Loucy (cell line): ENCODE measurements around the gene FKBP5.

ENCODE experiments used
- H2AFZ ChIP-seq: fragments of 200-600 bp; sonication (generic); 2 replicates; pipeline ENCODE4 v1.6.0; 2016; ENCODE audit warnings: antibody characterized with exemption, mild to moderate bottlenecking, low read length, moderate library complexity
- H3F3A ChIP-seq: fragments of 200-600 bp; 2 replicates; pipeline ENCODE4 v1.6.0; 2016; ENCODE audit warnings: antibody characterized with exemption, low read depth, mild to moderate bottlenecking
- H3K27me3 ChIP-seq: fragments of 200-600 bp; sonication (generic); 2 replicates; pipeline ENCODE4 v1.6.1; 2014; ENCODE audit warnings: low read length, mild to moderate bottlenecking; ENCODE audit not compliant: insufficient read depth, poor library complexity, severe bottlenecking
- H3K36me3 ChIP-seq: fragments of 200-600 bp; sonication (generic); 2 replicates; pipeline ENCODE4 v1.6.1; 2016; ENCODE audit warnings: low read length; ENCODE audit not compliant: insufficient read depth
- H3K4me1 ChIP-seq: fragments of 200-600 bp; sonication (generic); 2 replicates; pipeline ENCODE4 v1.5.1; 2014; ENCODE audit warnings: low read length, mild to moderate bottlenecking; ENCODE audit not compliant: insufficient read depth, poor library complexity, severe bottlenecking
- H3K4me2 ChIP-seq: fragments of 200-600 bp; sonication (generic); 2 replicates; pipeline ENCODE4 v1.6.0; 2014; ENCODE audit warnings: antibody characterized with exemption, low read length, low read depth, mild to moderate bottlenecking; ENCODE audit not compliant: poor library complexity, severe bottlenecking
- H3K4me3 ChIP-seq: fragments of 200-600 bp; sonication (generic); 2 replicates; pipeline ENCODE4 v1.5.1; 2014; ENCODE audit warnings: low read length, mild to moderate bottlenecking, mixed read lengths; ENCODE audit not compliant: poor library complexity, severe bottlenecking
- H3K79me2 ChIP-seq: fragments of 200-600 bp; sonication (generic); 2 replicates; pipeline ENCODE4 v1.6.1; 2014; ENCODE audit warnings: low read length; ENCODE audit not compliant: insufficient read depth
- H3K9ac ChIP-seq: fragments of 200-600 bp; sonication (generic); 2 replicates; pipeline ENCODE4 v1.6.0; 2014; ENCODE audit warnings: mild to moderate bottlenecking, low read depth, low read length, moderate library complexity; ENCODE audit not compliant: poor library complexity, severe bottlenecking
- H3K9me2 ChIP-seq: fragments of 200-600 bp; sonication (generic); replicated peaks from 2 replicates; pipeline ENCODE4 v1.6.1; 2016; ENCODE audit warnings: low read depth, low read length, mixed read lengths
- H3K9me3 ChIP-seq: fragments of 200-600 bp; sonication (generic); 2 replicates; pipeline ENCODE4 v1.6.1; 2014; ENCODE audit warnings: mild to moderate bottlenecking, antibody characterized with exemption, low read length, low read depth; ENCODE audit not compliant: insufficient read depth
- H4K20me1 ChIP-seq: fragments of 200-600 bp; sonication (generic); 2 replicates; pipeline ENCODE4 v1.6.0; 2014; ENCODE audit warnings: antibody characterized with exemption, low read length, mild to moderate bottlenecking; ENCODE audit not compliant: insufficient read depth, poor library complexity, severe bottlenecking
- EZH2phosphoT487 ChIP-seq: fragments of 200-600 bp; IDR thresholded peaks from 2 replicates; pipeline ENCODE4 v1.6.1; 2018; ENCODE audit warnings: antibody characterized with exemption, mild to moderate bottlenecking, moderate library complexity, borderline replicate concordance
- TF ChIP-seq, protein P1 (sequence below): fragments of 200-600 bp; sonication (generic); conservative IDR thresholded peaks from 2 replicates; pipeline ENCODE4 v1.5.1; 2014; ENCODE audit warnings: mild to moderate bottlenecking, antibody characterized with exemption, low read length

The FKBP5 gene

DNA sequence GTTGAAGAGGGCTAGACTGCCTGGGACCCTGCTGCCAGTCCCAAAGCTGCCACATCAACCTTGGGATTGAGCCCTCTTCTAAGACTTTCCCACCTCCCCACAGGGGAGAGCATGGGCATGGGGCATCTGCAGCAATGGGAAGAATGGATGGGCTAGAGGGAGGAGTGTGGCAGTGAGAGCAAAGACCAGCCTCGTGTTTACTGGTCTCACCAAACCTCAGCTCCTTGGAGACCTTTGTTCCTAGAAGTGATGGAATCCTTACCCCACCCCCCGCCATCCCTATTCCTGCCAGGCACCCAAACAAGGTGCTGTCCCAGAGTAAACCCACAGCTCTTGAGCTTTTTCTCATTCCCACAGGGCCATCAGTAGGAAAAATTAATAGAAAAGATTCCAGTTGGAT lies 28.1 kb upstream of the FKBP5 start:
- no peaks in the 10 kb centered on the region for H3K9me2 ChIP-seq
- peaks cover 75% of the 10 kb centered on the region for H3K4me1 ChIP-seq
- H3K9ac ChIP-seq, result peak overlapping the region; percentile 82
- H4K20me1 ChIP-seq, result no peaks in the 10 kb centered on the region
- TF ChIP-seq, protein P1, sequence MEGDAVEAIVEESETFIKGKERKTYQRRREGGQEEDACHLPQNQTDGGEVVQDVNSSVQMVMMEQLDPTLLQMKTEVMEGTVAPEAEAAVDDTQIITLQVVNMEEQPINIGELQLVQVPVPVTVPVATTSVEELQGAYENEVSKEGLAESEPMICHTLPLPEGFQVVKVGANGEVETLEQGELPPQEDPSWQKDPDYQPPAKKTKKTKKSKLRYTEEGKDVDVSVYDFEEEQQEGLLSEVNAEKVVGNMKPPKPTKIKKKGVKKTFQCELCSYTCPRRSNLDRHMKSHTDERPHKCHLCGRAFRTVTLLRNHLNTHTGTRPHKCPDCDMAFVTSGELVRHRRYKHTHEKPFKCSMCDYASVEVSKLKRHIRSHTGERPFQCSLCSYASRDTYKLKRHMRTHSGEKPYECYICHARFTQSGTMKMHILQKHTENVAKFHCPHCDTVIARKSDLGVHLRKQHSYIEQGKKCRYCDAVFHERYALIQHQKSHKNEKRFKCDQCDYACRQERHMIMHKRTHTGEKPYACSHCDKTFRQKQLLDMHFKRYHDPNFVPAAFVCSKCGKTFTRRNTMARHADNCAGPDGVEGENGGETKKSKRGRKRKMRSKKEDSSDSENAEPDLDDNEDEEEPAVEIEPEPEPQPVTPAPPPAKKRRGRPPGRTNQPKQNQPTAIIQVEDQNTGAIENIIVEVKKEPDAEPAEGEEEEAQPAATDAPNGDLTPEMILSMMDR, result no peak
- no peak for TF ChIP-seq EZH2phosphoT487
- peaks cover 20% of the 10 kb centered on the region for H3F3A ChIP-seq
- H3K36me3 ChIP-seq, result no peaks in the 10 kb centered on the region
- H3K79me2 ChIP-seq, result no peaks in the 10 kb centered on the region
- H3K4me2 ChIP-seq, result peak overlapping the region; percentile 78
- H3K9me3 ChIP-seq, result no peaks in the 10 kb centered on the region
- H3K27me3 ChIP-seq, result no peaks in the 10 kb centered on the region
- no peak overlapping the region for H2AFZ ChIP-seq
- H3K4me3 ChIP-seq, result no peak overlapping the region

DNA sequence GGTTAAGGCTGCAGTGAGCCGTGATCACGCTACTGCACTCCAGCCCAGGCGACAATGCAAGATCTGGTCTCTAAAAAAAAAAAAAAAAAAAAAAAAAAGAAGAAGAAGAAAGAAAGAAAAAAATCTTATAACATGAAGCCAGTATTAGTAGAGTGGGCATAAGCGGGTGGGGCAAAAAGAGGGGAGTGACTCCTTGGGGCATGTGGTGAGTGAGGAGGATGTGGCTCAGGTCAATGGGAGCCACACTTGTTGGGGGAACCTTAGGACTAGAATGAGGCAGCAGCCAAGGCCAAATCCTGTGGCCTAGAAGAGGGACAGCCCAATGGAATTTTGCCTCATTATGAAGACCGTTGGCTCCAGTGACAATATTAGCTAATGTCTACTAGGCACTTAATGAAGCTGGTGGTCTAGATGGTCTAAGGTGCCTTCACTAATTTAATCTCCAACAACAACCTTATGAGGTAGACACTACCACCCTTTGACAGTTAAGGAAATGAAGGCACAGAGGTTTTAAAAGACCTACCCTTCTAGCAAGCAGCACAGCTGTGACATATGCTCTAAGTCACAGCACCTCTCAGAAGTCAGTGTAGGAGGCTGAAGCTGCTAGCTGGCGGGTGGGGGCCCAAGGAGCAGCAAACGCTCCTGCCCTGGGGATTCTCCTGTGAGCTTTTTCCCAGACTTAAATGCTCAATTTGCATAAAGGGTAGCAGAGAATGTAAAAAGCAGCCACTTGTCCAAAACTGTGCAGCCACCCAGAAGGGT lies 24.5 kb upstream of the FKBP5 start:
- Histone ChIP-seq H3K4me2 (peak overlapping the region; percentile 0), H3K9me3 (no peaks in the 10 kb centered on the region)

DNA sequence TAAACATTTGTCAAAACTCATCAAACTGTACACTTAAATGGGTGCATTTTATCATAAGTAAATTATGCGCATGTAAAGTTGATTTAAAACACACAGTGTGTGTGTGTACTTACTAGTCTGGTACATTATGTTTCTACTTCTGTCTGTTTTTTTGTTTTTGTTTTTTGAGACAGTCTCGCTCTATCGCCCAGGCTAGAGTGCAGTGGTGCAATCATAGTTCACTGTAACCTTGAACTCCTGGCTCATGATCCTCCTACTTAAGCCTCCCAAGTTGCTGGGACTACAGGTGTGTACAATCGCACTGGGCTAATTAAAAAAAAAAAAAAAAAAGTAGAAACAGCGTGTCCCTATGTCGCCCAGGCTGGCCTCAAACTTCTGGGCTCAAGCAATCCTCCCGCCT lies 23.0 kb upstream of the FKBP5 start:
- Histone ChIP-seq H3K9ac (no peak overlapping the region), H2AFZ (no peak overlapping the region), H3F3A (no peaks in the 10 kb centered on the region), H3K4me3 (no peak overlapping the region), H3K27me3 (no peaks in the 10 kb centered on the region), H4K20me1 (no peaks in the 10 kb centered on the region), H3K79me2 (no peaks in the 10 kb centered on the region), H3K9me3 (no peaks in the 10 kb centered on the region), H3K4me1 (peaks cover 28% of the 10 kb centered on the region), H3K36me3 (no peaks in the 10 kb centered on the region), H3K9me2 (no peaks in the 10 kb centered on the region), H3K4me2 (no peak overlapping the region)
- no peak for TF ChIP-seq EZH2phosphoT487
- TF ChIP-seq, protein P1, result no peak

More for the DNA sequence above, 24.5 kb upstream of the FKBP5 start:
- no peaks in the 10 kb centered on the region for H4K20me1 ChIP-seq
- no peaks in the 10 kb centered on the region for H3K27me3 ChIP-seq
- no peak overlapping the region for H2AFZ ChIP-seq
- H3F3A ChIP-seq, result peaks cover 7% of the 10 kb centered on the region
- no peak for TF ChIP-seq EZH2phosphoT487
- TF ChIP-seq, protein P1, result no peak
- H3K4me3 ChIP-seq, result no peak overlapping the region
- H3K9me2 ChIP-seq, result no peaks in the 10 kb centered on the region
- H3K36me3 ChIP-seq, result no peaks in the 10 kb centered on the region
- peak overlapping the region; percentile 32 for H3K9ac ChIP-seq
- H3K4me1 ChIP-seq, result peaks cover 42% of the 10 kb centered on the region
- no peaks in the 10 kb centered on the region for H3K79me2 ChIP-seq
